Right lobe of liver (tissue), 4 donors: ENCODE data around the gene CEP68.

Experiments used
- POLR2A ChIP-seq: fragments of 450-650 bp; IDR thresholded peaks from one replicate; pipeline ENCODE4 v1.6.1; 2017; ENCODE audit warnings: antibody characterized with exemption, mild to moderate bottlenecking
- TF ChIP-seq, protein P1 (sequence below), 4 donors: fragments of 200-600 bp in 3 of 4; fragments of 450-650 bp in 1 of 4; IDR thresholded peaks; one replicate each; pipeline versions ENCODE4 v1.5.1 to v1.8.0; 2016 to 2022; ENCODE audit warnings: antibody characterized with exemption in 4 of 4, mild to moderate bottlenecking in 2 of 4
- donor health status: DM: no; HTN: no; CAD: no.
- donor health status: DM: no; HTN: no; CAD: no.
- donor health status: DM: no; HTN: yes; CAD: no.

DNA sequence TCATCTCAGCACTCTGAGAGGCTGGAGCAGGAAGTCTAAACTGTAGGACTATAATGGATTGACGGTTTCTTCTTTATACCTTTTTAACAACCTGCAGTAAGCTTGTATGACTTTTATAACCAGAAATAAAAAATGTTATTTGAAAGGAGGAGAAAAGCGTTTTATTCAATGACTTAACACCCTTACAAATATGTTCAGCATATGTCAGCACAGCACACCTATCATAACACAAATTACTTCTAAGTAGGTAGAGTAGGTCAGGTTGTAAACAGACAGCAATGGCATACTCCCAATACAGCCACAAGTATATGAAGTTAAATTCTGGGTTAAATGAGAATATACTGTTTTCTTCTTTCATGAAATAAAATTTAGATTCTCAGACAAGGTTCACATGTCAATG lies 57.6 kb downstream of the CEP68 start:
- TF ChIP-seq POLR2A = no peak
- TF ChIP-seq, protein P1, sequence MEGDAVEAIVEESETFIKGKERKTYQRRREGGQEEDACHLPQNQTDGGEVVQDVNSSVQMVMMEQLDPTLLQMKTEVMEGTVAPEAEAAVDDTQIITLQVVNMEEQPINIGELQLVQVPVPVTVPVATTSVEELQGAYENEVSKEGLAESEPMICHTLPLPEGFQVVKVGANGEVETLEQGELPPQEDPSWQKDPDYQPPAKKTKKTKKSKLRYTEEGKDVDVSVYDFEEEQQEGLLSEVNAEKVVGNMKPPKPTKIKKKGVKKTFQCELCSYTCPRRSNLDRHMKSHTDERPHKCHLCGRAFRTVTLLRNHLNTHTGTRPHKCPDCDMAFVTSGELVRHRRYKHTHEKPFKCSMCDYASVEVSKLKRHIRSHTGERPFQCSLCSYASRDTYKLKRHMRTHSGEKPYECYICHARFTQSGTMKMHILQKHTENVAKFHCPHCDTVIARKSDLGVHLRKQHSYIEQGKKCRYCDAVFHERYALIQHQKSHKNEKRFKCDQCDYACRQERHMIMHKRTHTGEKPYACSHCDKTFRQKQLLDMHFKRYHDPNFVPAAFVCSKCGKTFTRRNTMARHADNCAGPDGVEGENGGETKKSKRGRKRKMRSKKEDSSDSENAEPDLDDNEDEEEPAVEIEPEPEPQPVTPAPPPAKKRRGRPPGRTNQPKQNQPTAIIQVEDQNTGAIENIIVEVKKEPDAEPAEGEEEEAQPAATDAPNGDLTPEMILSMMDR (IDR thresholded peaks at IDR 0.05) = no peak
